RPMI7951 (cell line): ENCODE measurements around the gene SIRPB2. TPM values are rescaled to one million over a fixed set of nuclear protein-coding genes. Genes with fewer than 3 reads are reported as not detected.
A peak's percentile ranks its signal among the peaks of the same experiment; 100 is the strongest.

Source experiments
- DNase-seq: peaks from one replicate; pipeline ENCODE4 v3.0.0-alpha.2; 2012; ENCODE audit warnings: low read depth
- total RNA-seq: library from RNA; depleted of rRNA; stranded (reverse); fragments of >200 nt; shearing (Covaris generic); gene quantifications from 2 replicates; pipeline ENCODE4 v1.2.3, GENCODE V29; 2014

The SIRPB2 gene
- total RNA-seq, 1 experiment from 2014 or later = not detected

- DNase-seq = no peak
Measured at GRCh38 chr20:1472556-1473245, 18.5 kb downstream of the SIRPB2 start.

GRCh38 chr20:1471242-1471641 lies 20.0 kb downstream of the SIRPB2 start:
- no peak for DNase-seq

GRCh38 chr20:1469925-1470571 lies 21.2 kb downstream of the SIRPB2 start:
- DNase-seq = peak; percentile 100

GRCh38 chr20:1469306-1469905 lies 21.8 kb downstream of the SIRPB2 start:
- DNase-seq = no peak

GRCh38 chr20:1468117-1468624 lies 23.0 kb downstream of the SIRPB2 start:
- no peak for DNase-seq

GRCh38 chr20:1467355-1468116 lies 23.7 kb downstream of the SIRPB2 start:
- no peak for DNase-seq

- DNase-seq = no peak
Measured at GRCh38 chr20:1467082-1467354, 24.2 kb downstream of the SIRPB2 start.

- peak; percentile 94 for DNase-seq
Measured at GRCh38 chr20:1466211-1467081, 24.8 kb downstream of the SIRPB2 start, which contains the start of gene NSFL1C. Gene NSFL1C, minus strand, starts transcription at chr20:1466849. Its CDS starts 25 bp downstream, at chr20:1466824.

- no peak for DNase-seq
Measured at GRCh38 chr20:1465470-1466210, 25.6 kb downstream of the SIRPB2 start.

GRCh38 chr20:1463971-1464570 lies 27.1 kb downstream of the SIRPB2 start:
- no peak for DNase-seq

GRCh38 chr20:1462834-1463233 lies 28.4 kb downstream of the SIRPB2 start:
- no peak for DNase-seq

GRCh38 chr20:1462001-1462400 lies 29.2 kb downstream of the SIRPB2 start:
- no peak for DNase-seq

- no peak for DNase-seq
Measured at GRCh38 chr20:1460275-1460674, 30.9 kb downstream of the SIRPB2 start.

- DNase-seq = no peak
Measured at GRCh38 chr20:1457992-1458391, 33.2 kb downstream of the SIRPB2 start.

GRCh38 chr20:1456300-1456699 lies 34.9 kb downstream of the SIRPB2 start:
- DNase-seq = no peak

GRCh38 chr20:1450926-1451491 lies 40.2 kb downstream of the SIRPB2 start:
- DNase-seq = no peak

- no peak for DNase-seq
Measured at GRCh38 chr20:1449370-1449769, 41.9 kb downstream of the SIRPB2 start.

- no peak for DNase-seq
Measured at GRCh38 chr20:1448081-1448620, 43.1 kb downstream of the SIRPB2 start.

GRCh38 chr20:1446536-1446935 lies 44.7 kb downstream of the SIRPB2 start:
- DNase-seq = no peak

GRCh38 chr20:1443085-1443484 lies 48.1 kb downstream of the SIRPB2 start:
- no peak for DNase-seq
